MM.1S (cell line): ENCODE data around the gene AQP1.

ENCODE experiments used
- DNase-seq: peaks from one replicate; pipeline ENCODE4 v3.0.0-alpha.2; 2015
- H2AFZ ChIP-seq: fragments of 300-600 bp; sonication (generic); 2 replicates; pipeline ENCODE4 v1.6.0; 2016; ENCODE audit warnings: antibody characterized with exemption, low read length
- H3F3A ChIP-seq: fragments of 300-600 bp; sonication (generic); 2 replicates; pipeline ENCODE4 v1.6.1; 2016; ENCODE audit warnings: mild to moderate bottlenecking, antibody characterized with exemption, low read length, moderate library complexity, mixed read lengths; ENCODE audit not compliant: insufficient read depth
- H3K27ac ChIP-seq: fragments of 300-600 bp; sonication (generic); 2 replicates; pipeline ENCODE4 v1.5.1; 2016; ENCODE audit warnings: mild to moderate bottlenecking, low read length
- H3K27me3 ChIP-seq: fragments of 300-600 bp; sonication (generic); replicated peaks from 2 replicates; pipeline ENCODE4 v1.6.0; 2016; ENCODE audit warnings: low read length; ENCODE audit not compliant: insufficient read depth
- H3K36me3 ChIP-seq: fragments of 300-600 bp; sonication (generic); replicated peaks from 2 replicates; pipeline ENCODE4 v1.6.1; 2016; ENCODE audit warnings: mild to moderate bottlenecking, low read length, mixed read lengths; ENCODE audit not compliant: insufficient read depth
- H3K4me1 ChIP-seq: fragments of 300-600 bp; sonication (generic); 2 replicates; pipeline ENCODE4 v1.6.1; 2016; ENCODE audit warnings: low read length, mixed read lengths
- H3K4me2 ChIP-seq: fragments of 300-600 bp; sonication (generic); 2 replicates; pipeline ENCODE4 v1.6.0; 2016; ENCODE audit warnings: low read depth, low read length
- H3K4me3 ChIP-seq: fragments of 300-600 bp; sonication (generic); 2 replicates; pipeline ENCODE4 v1.5.1; 2016; ENCODE audit warnings: low read length, mixed read lengths
- H3K79me2 ChIP-seq: fragments of 300-600 bp; sonication (generic); 2 replicates; pipeline ENCODE4 v1.6.1; 2016; ENCODE audit warnings: mixed run types, low read length, mixed read lengths
- H3K9ac ChIP-seq: fragments of 300-600 bp; sonication (generic); 2 replicates; pipeline ENCODE4 v1.6.1; 2016; ENCODE audit warnings: low read length, mixed read lengths
- H3K9me2 ChIP-seq: fragments of 300-600 bp; sonication (generic); replicated peaks from 2 replicates; pipeline ENCODE4 v1.6.1; 2016; ENCODE audit warnings: mild to moderate bottlenecking, low read length, mixed read lengths; ENCODE audit not compliant: insufficient read depth
- H3K9me3 ChIP-seq: fragments of 300-600 bp; sonication (generic); replicated peaks from 2 replicates; pipeline ENCODE4 v1.6.1; 2016; ENCODE audit warnings: mild to moderate bottlenecking, low read length, mixed read lengths; ENCODE audit not compliant: insufficient read depth
- H4K20me1 ChIP-seq: fragments of 300-600 bp; sonication (generic); 2 replicates; pipeline ENCODE4 v1.6.1; 2016; ENCODE audit warnings: mild to moderate bottlenecking, low read length, moderate library complexity, mixed read lengths; ENCODE audit not compliant: insufficient read depth
- CTCF ChIP-seq: fragments of 300-600 bp; sonication (generic); IDR thresholded peaks from 2 replicates; pipeline ENCODE4 v1.5.1; 2016; ENCODE audit warnings: antibody characterized with exemption, low read length, mixed read lengths
- EZH2 ChIP-seq: fragments of 300-600 bp; sonication (generic); optimal IDR thresholded peaks from 2 replicates; pipeline ENCODE3; 2017; ENCODE audit warnings: low read depth, mild to moderate bottlenecking, antibody characterized with exemption, low read length, mixed read lengths
- EZH2phosphoT487 ChIP-seq: fragments of 300-600 bp; sonication (generic); IDR thresholded peaks from 2 replicates; pipeline ENCODE4 v1.6.1; 2018; ENCODE audit warnings: antibody characterized with exemption, low read length

Gene AQP1

GRCh38 chr7:30912986-30913811, 1.5 kb downstream of the AQP1 start:
- TF ChIP-seq EZH2phosphoT487 (no peak), CTCF (no peak), EZH2 (no peak)
- Histone ChIP-seq H3K4me1 (no peaks in the 10 kb centered on the region), H3K4me2 (no peak overlapping the region)

GRCh38 chr7:30913821-30914515, 2.3 kb downstream of the AQP1 start:
- Histone ChIP-seq H3K9ac (no peak overlapping the region), H3K9me3 (no peaks in the 10 kb centered on the region), H4K20me1 (no peaks in the 10 kb centered on the region), H3K79me2 (no peaks in the 10 kb centered on the region), H3F3A (no peaks in the 10 kb centered on the region), H3K4me2 (no peak overlapping the region), H3K4me1 (no peaks in the 10 kb centered on the region), H3K27ac (no peak overlapping the region), H3K9me2 (no peaks in the 10 kb centered on the region), H3K27me3 (no peaks in the 10 kb centered on the region), H2AFZ (no peak overlapping the region), H3K36me3 (no peaks in the 10 kb centered on the region), H3K4me3 (no peak overlapping the region)
- DNase-seq: no peak
- TF ChIP-seq CTCF (no peak), EZH2 (no peak), EZH2phosphoT487 (no peak)

More at GRCh38 chr7:30912986-30913811, 1.5 kb downstream of the AQP1 start:
- Histone ChIP-seq H4K20me1 (no peaks in the 10 kb centered on the region), H3K4me3 (no peak overlapping the region), H2AFZ (no peak overlapping the region), H3F3A (no peaks in the 10 kb centered on the region), H3K9me3 (no peaks in the 10 kb centered on the region), H3K9me2 (no peaks in the 10 kb centered on the region), H3K9ac (no peak overlapping the region), H3K27me3 (no peaks in the 10 kb centered on the region), H3K79me2 (no peaks in the 10 kb centered on the region), H3K36me3 (no peaks in the 10 kb centered on the region), H3K27ac (no peak overlapping the region)
- no peak for DNase-seq

GRCh38 chr7:30914596-30914995, 2.9 kb downstream of the AQP1 start:
- Histone ChIP-seq H4K20me1 (no peaks in the 10 kb centered on the region), H2AFZ (no peak overlapping the region), H3K9me3 (no peaks in the 10 kb centered on the region), H3F3A (no peaks in the 10 kb centered on the region), H3K27ac (no peak overlapping the region), H3K9ac (no peak overlapping the region), H3K36me3 (no peaks in the 10 kb centered on the region), H3K4me1 (no peaks in the 10 kb centered on the region), H3K4me2 (no peak overlapping the region), H3K4me3 (no peak overlapping the region), H3K79me2 (no peaks in the 10 kb centered on the region), H3K9me2 (no peaks in the 10 kb centered on the region), H3K27me3 (no peaks in the 10 kb centered on the region)
- no peak for TF ChIP-seq EZH2phosphoT487
- no peak for TF ChIP-seq EZH2
- TF ChIP-seq CTCF: no peak
- no peak for DNase-seq
